ENCODE results near the gene UBE2J1. TPM values are rescaled to one million over a fixed set of nuclear protein-coding genes. Genes with fewer than 3 reads are reported as not detected.

UBE2J1 gene
- total RNA-seq, 1 experiment from 2014 or later = 23.3 TPM

GRCh38 chr6:89278956-89279355, 73.6 kb downstream of the UBE2J1 start:
- CTCF ChIA-PET = no interaction called here
- intact Hi-C loops (cut with micrococcal nuclease) = no loop called here
- DNase-seq (ENCODE audit: low read depth, low spot score) (no peak), ATAC-seq (no peak)
- H3K9me3 ChIP-seq (ENCODE audit: control insufficient read depth in 1 of 2, insufficient read depth in 1 of 2, low read depth in 1 of 2, low read length in 2 of 2) = no peaks in the 10 kb centered on the region
- no peak overlapping the region for H2AFZ ChIP-seq (ENCODE audit: low read depth, low read length, poor library complexity, severe bottlenecking)
- no peaks in the 10 kb centered on the region for H3K9me2 ChIP-seq (ENCODE audit: insufficient read depth)
- no peaks in the 10 kb centered on the region for H3K27me3 ChIP-seq (ENCODE audit: insufficient read depth, low read length)
- POLR2A ChIA-PET = no interaction called here
- no peak overlapping the region for H3K4me3 ChIP-seq (replicated peaks in 1 of 2; ENCODE audit: low read depth in 1 of 2, low read length in 2 of 2)
- no peak overlapping the region for H3K4me2 ChIP-seq (ENCODE audit: low read length)
- RAD21 ChIA-PET (ENCODE audit: low non-redundant PET in 1 of 2, low total read pairs in 2 of 2, uncharacterized antibody in 2 of 2, unreplicated experiment in 2 of 2) = no interaction called here
- no peaks in the 10 kb centered on the region for H3K79me2 ChIP-seq (ENCODE audit: insufficient read depth, low read length)
- no peak overlapping the region for H3K9ac ChIP-seq (ENCODE audit: low read length)
- peaks cover 0 to 6% of the 10 kb centered on the region in 2 experiments; a peak in 1 of 4 replicates for H3K4me1 ChIP-seq (ENCODE audit: control insufficient read depth in 1 of 2, insufficient read depth in 2 of 2, low read length in 2 of 2)
- TF ChIP-seq SP1 (IDR thresholded peaks at IDR 0.05; ENCODE audit: low read depth) (no peak), SIN3A (IDR thresholded peaks at IDR 0.05; ENCODE audit: low read depth) (no peak), FOSL1 (IDR thresholded peaks at IDR 0.05; ENCODE audit: low read depth) (no peak), ATF3 (IDR thresholded peaks at IDR 0.05) (no peak), POLR2A (IDR thresholded peaks at IDR 0.05; ENCODE audit: borderline replicate concordance, extremely low read depth, insufficient read depth, insufficient read length) (no peak), CTCF (IDR thresholded peaks at IDR 0.05 in 2 of 3, conservative IDR thresholded peaks at IDR 0.05 in 1 of 3; ENCODE audit: borderline replicate concordance in 1 of 3, insufficient read depth in 1 of 3, low read depth in 2 of 3, low read length in 2 of 3) (no peak), EGR1 (IDR thresholded peaks at IDR 0.05; ENCODE audit: low read depth) (no peak), ZFX (IDR thresholded peaks at IDR 0.05) (no peak), ZBTB33 (IDR thresholded peaks at IDR 0.05; ENCODE audit: extremely low read depth, insufficient replicate concordance, low read length) (no peak), RAD21 (IDR thresholded peaks at IDR 0.05; ENCODE audit: low read depth) (no peak), ELF1 (IDR thresholded peaks at IDR 0.05; ENCODE audit: borderline replicate concordance, low read depth) (no peak), MAX (IDR thresholded peaks at IDR 0.05) (no peak), REST (IDR thresholded peaks at IDR 0.05; ENCODE audit: low read depth) (no peak), SRF (IDR thresholded peaks at IDR 0.05; ENCODE audit: low read depth) (no peak)
- no TSS peak for BruUV-seq (replicated peaks)
- H3K27ac ChIP-seq (ENCODE audit: low read depth, low read length) = no peak overlapping the region
- H3K36me3 ChIP-seq (ENCODE audit: control insufficient read depth in 1 of 2, insufficient read depth in 2 of 2, low read length in 2 of 2) = no peaks in the 10 kb centered on the region
- H4K20me1 ChIP-seq (ENCODE audit: insufficient read depth) = no peaks in the 10 kb centered on the region
